GM19035 (cell line): ENCODE measurements around the gene NUP214.
"Not testable (repeated sequence)": the region's sequence is repeated elsewhere in the genome, so short reads cannot be mapped to it uniquely, and the experiment has no call there.

Experiments used
- ATAC-seq: cut with Tn5 transposase; IDR thresholded peaks from one replicate; pipeline ENCODE4 v1.9.1; 2021; ENCODE audit not compliant: unreplicated experiment

NUP214 gene

DNA sequence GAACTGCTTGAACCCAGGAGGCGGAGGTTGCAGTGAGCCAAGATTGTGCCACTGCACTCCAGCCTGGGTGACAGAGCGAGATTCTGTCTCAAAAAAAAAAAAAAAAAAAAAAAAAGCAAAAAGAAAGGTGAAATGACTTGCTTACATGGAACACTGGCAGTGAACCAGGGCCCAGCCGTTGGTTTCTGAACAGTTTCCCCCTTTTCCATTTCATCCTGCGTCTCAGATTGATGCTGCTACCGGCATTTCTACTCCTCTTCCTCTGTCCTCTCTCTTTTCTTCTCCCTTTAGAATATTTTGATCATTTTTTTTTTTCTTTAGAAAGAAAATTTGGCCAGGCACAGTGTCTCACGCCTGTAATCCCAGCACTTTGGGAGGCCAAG lies 10.0 kb upstream of the NUP214 start:
- not testable (repeated sequence) for ATAC-seq

GRCh38 chr9:131116281-131117120 lies 8.9 kb upstream of the NUP214 start:
- ATAC-seq = no peak

GRCh38 chr9:131117121-131117761 lies 8.1 kb upstream of the NUP214 start:
- no peak for ATAC-seq

- no peak for ATAC-seq
Measured at GRCh38 chr9:131117762-131118145, 7.6 kb upstream of the NUP214 start.

DNA sequence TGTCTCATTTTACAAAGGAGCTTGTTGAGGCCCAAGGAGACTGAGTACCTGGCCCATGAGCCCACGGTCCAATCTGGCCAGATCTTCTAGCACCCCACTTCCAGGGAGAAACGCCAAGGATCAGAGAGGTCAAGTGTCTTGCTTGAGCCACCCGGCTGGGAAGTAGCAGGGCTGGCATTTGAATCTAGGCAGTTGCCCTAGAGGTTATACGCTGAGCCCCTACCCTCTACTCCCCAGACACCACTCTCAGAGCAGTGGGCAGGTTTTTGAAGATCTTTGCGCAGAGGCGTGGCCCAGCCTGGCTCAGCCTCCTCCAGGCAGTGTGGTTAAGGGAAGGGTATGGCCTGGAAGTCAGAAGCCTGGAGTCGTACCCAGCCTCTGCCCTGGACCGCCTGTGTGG lies 5.8 kb upstream of the NUP214 start:
- ATAC-seq = no peak

DNA sequence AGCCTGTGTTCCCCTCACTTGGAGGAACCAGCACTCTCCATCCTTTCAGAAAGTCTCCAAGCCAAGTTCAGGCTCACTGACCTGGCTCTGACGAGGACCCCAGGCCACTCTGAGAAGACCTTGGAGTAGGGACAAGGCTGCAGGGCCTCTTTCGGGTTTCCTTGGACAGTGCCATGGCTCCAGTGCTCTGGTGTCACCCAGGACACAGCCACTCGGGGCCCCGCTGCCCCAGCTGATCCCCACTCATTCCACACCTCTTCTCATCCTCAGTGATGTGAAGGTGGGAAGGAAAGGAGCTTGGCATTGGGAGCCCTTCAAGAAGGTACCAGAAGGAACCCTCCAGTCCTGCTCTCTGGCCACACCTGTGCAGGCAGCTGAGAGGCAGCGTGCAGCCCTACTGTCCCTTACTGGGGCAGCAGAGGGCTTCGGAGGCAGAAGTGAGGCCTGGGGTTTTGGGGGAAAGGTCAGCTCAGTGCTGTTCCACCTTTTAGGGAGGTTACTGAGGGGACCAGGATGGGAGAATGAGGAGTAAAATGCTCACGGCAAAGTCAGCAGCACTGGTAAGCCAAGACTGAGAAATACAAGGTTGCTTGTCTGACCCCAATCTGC lies 4.7 kb upstream of the NUP214 start:
- ATAC-seq = no peak

DNA sequence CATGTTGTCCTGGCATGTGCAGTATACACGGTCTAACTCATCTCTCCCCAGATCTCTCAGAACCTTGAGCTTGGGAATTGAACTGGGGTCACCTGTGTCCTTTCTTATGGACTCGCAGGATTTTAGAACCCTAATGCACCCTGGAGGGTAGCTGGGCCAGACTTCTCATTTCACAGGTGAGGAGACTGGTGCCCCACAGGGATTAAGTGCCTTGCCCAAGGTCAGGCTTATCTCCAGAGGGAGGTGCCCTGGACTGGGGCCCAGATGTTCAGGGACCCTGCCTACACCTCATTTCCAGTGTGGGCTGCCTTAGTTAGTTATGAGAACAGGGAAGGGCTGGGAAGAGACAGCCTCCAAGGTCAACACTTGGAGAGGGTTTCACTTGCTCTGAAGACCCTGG lies 4.0 kb upstream of the NUP214 start:
- ATAC-seq = no peak

DNA sequence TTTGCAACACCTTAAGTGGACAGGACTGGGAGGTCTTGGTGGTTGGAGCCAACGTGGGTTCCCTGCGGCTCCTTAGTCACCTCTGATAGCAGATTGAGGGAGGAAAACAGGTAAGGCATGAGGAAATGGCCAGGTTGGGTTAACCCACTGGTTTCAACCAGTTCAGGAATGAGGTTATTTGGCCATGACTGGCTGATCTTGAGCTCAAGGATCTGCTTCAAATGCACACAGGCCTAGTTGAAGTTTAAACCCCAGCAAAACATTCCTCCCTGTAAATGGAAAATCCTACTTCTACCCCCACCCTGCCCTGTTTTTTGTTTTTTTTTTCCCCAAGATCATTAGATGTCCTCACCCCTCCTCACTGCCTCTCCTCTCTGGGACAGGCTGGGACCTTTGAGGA lies 3.2 kb upstream of the NUP214 start:
- ATAC-seq = no peak

- ATAC-seq = peak; percentile 21
Measured at GRCh38 chr9:131125038-131125287, 423 bp upstream of the NUP214 start.

GRCh38 chr9:131126059-131126426 lies 657 bp downstream of the NUP214 start:
- ATAC-seq = no peak

DNA sequence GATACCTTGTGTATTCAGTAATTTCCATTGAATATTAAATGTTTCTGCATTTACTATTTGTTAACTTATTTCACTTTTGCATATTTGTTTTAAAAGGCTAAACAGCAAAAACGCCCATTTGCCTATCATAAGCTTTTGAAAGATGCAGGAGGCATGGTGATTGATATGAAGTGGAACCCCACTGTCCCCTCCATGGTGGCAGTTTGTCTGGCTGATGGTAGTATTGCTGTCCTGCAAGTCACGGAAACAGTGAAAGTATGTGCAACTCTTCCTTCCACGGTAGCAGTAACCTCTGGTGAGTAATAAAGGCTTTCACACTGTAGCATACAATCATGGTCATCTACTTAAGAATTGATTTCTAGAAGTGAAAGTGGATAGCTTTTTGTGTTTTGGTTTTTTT lies 3.8 kb downstream of the NUP214 start:
- no peak for ATAC-seq

DNA sequence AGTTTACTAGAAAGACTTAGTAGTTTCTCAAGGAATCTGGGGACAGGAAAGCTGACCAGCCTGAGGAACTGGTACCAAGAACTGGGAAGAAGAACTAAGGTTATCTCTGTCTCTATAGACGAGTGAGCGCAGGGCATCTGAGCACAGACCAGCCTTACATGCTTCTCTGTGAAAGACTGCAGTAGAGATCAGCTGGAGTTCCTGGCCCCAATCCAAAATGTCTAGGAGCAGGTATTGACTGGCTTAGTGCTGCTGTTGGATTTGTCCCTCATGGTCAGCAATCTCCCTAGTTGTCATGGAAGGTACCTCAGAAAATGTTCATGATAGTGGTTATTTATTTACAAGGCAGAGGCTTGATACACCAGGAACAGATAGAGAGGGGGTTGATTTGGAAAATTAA lies 13.3 kb downstream of the NUP214 start:
- no peak for ATAC-seq

DNA sequence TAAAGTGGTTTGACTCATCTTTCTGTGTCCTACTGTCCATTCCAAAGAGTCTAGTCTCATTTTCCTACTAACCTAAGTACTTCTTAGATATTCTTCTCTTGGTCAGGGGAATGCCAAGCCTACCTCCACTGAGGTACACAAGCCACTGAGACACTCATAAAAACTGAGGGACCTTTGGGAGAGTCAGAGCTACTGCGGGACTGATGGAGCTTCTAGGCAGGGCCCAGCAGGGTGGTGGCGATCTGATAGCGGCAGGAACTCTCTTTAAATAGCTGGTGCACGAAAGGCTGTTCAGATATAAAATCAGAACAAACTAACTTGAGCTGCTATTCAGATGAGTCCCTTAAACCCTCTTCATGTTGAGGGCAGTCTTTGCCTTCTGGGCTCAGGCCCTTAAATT lies 14.7 kb downstream of the NUP214 start:
- no peak for ATAC-seq

- ATAC-seq = no peak
Measured at GRCh38 chr9:131140550-131140949, 15.2 kb downstream of the NUP214 start.

DNA sequence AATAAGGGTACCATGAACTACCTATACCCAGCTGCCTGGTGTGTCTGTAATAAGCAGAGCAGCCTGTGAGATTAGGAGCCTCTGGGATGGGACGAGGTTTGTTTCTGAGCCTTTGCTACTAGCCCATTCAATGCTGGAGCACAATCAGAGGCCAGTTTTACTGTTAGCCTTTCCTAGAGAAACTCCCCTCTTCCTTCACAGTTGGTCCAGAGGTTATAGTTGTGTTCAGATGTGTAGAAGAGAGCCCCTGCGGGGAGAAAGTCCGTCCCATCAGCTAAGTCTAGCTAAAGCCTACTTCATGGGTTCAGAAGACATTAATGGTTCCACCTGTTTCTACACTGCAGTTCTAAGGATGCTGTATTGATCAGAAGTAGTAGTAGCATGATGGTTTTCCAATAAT lies 16.8 kb downstream of the NUP214 start:
- no peak for ATAC-seq

GRCh38 chr9:131144201-131144600 lies 18.8 kb downstream of the NUP214 start:
- no peak for ATAC-seq

GRCh38 chr9:131145245-131145644 lies 19.9 kb downstream of the NUP214 start:
- no peak for ATAC-seq

GRCh38 chr9:131146186-131146585 lies 20.8 kb downstream of the NUP214 start:
- ATAC-seq = no peak

- no peak for ATAC-seq
Measured at GRCh38 chr9:131148276-131148675, 22.9 kb downstream of the NUP214 start.

DNA sequence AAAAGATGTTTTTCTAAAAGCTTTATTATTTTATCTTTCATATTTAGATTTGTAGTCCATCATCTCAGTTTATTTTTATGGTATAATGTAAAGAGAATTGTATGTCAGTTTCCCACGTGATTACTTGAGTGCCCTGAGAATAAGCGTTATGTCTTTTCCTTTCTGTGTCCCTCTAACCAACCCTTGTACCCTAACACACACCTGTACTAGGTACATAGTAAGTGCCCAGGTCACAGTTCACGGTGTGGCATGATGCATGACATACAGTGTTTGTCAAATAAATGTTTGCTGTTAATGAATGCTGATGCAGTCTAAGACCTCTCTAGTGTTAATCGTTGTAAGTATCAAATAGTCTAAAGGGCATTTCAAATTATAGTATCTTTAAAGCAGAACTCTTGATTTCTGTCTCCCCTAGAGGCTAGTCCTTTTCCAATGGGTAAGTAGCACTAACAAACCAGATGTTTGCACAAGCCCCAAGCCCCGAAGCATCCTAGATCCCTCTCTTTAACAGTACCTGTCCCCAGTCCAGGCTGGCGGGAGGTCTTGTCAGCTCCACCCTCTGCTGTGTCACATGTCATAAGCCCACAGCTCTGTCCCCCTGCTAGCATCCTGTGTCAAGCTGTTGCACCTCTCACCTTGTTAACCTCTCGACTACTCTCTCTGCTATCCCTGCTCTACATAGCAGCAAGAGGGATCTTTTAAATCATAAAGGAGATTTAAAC lies 23.7 kb downstream of the NUP214 start:
- no peak for ATAC-seq

DNA sequence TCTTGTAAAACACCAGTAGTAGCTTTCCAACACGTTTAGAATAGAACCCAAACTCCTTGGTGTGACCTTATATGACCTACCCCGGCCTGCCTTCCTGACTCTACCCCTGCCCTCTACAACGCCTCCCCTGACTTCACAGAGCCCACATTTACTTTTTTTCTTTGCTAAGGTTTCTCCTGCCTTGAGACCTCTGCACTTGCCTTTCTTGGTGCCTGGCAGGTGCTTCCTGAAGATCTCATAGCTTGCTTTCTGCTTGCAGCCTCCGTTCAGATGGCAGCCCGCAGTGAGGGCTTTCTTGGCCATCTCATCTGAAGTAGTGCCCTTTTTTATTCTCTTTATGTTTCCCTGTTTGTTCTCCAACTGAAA lies 24.3 kb downstream of the NUP214 start:
- ATAC-seq = no peak

GRCh38 chr9:131153595-131153994 lies 28.2 kb downstream of the NUP214 start:
- no peak for ATAC-seq
